ENCODE measurements around the gene HPS1.
A peak's percentile ranks its signal among the peaks of the same experiment; 100 is the strongest.

The HPS1 gene

DNA sequence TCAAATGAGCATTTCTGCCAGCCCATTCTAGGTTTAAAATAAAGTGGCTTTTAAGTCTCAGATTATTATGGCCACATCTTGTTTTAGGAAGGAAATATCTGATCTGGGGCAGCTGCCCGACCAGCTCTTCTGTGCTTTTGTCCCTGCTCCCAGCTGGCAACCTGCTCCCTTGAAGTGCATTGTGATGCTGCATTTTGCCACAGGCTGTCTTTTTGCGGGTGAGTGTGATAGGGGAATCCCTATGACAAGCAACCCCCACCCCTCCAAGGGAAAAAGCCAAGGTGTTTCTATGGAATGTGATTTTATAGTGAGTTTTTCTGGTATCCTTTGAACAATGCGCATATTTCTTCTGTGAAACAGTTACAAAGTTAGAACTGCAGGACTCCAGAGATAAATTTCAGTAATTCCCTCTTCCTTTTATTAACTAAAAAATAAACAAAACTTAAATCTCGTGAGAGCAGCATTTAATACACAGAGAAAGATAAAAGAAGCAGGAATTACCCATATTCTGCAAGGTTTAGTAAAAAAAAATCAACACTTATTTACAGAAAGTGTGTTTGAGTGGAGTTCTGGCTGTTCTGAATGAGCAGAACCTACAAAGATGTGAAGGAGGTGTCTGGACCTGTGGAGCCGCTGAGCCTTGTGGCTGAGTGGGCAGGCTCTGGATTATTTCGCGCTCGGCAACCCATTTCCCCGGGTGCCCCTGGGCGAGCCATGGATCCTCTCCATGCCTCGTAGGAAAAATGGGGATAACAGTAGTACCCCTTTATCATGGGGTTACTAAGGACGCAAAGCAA, 10.1 kb upstream of the HPS1 start:
- Mint-ChIP-seq H3K9me3 (no peaks in the 10 kb centered on the region), H3K4me3 (no peak overlapping the region), H3K4me1 (no peaks in the 10 kb centered on the region), H3K36me3 (no peaks in the 10 kb centered on the region), H3K27ac (no peak overlapping the region), H3K27me3 (peaks cover 24% of the 10 kb centered on the region)
- CTCF ChIA-PET: no interaction called here
- no peak for DNase-seq

DNA sequence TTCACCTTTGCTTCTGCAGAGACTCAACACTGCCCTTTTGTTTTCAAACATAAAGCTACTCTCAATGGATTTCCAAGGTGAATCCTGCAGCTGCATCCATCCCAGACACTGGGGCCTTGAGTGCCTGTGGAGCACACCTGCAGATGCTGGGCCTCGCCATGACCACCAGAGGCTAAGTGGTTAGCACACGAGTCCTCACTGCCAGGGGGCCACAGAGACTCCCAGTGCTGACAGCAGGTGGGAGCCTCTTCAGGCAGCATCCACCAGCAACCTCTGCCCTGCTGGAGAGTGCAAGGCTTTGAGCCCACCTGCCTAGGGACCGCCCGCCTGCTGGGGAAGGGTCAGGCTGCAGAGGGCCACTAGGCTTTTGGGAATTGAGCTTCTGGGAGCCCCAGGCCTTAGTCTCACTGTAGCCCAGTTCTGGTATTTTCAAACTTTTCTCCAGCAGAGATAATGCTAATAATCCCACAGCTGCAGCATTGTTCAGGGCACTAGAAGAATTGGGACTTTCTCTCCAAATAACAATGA, 9.4 kb upstream of the HPS1 start:
- CTCF ChIA-PET: no interaction called here
- Mint-ChIP-seq H3K27ac (no peak overlapping the region), H3K9me3 (no peaks in the 10 kb centered on the region), H3K4me1 (no peaks in the 10 kb centered on the region), H3K27me3 (peaks cover 25% of the 10 kb centered on the region), H3K4me3 (no peak overlapping the region), H3K36me3 (no peaks in the 10 kb centered on the region)
- no peak for DNase-seq

DNA sequence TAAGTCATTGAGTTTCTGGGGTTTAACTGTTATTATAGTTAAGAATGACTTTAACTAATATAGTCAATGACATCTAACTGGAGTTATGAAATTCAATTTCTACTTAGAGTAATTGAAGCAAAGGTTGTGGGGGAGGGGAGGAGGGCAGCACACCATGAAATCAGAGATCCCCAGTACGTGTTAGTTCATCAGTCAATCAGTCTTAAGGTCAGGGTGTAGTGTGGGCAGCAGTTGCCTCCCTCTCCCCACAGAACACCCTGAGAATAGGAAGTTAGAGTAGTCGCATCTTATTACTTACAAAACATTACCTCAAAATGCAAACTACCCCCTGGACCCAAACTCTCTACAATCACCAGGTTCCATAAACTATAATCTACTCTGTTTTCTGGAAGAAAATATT, 7.0 kb upstream of the HPS1 start:
- Mint-ChIP-seq H3K27me3 (peaks cover 39% of the 10 kb centered on the region), H3K9me3 (no peaks in the 10 kb centered on the region), H3K4me1 (peaks cover 1% of the 10 kb centered on the region), H3K4me3 (no peak overlapping the region), H3K36me3 (no peaks in the 10 kb centered on the region), H3K27ac (no peak overlapping the region)
- CTCF ChIA-PET: no interaction called here
- no peak for DNase-seq

DNA sequence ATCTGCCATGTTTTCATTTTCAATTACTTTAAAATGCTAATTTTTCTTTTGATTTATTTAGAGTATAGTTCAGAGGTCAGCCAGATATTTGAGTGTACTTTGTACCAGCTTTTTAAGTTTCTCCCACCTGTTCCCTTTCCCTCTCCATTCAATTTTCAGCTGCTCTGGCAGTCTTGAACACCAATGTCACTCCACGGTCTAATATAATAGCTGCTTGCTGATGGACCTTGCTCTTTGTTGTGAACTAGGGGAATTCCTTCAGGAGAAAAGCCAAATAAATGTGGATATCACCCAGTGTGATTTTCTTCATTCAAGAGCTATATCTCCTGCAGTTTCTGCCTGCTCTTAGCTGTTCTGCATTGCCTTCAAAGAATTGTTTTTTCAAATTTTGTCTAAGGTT, 3.9 kb upstream of the HPS1 start:
- Mint-ChIP-seq H3K4me3 (no peak overlapping the region), H3K36me3 (no peaks in the 10 kb centered on the region), H3K27ac (no peak overlapping the region), H3K9me3 (no peaks in the 10 kb centered on the region), H3K4me1 (peaks cover 12% of the 10 kb centered on the region), H3K27me3 (peaks cover 27% of the 10 kb centered on the region)
- no peak for DNase-seq
- CTCF ChIA-PET: no interaction called here

DNA sequence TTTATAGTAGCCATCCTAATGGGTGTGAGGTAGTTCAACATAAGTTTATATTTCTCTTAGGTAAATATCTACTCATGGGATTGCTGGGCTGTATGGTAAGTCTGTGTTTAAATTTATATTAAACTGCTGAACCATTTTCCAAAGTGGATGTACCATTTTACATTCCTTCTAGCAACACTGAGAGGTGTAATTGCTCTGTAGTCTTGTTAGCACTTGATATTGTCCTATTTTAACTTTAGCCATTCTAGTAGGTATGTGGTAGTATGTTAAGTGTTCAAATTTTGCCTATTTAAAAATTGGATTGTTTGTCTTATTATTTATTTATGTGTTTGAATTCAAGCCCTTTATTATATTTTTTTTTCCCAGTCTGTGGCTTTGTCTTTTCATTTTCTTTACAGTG, 2.6 kb upstream of the HPS1 start:
- no peak overlapping the region for H3K27ac Mint-ChIP-seq
- CTCF ChIA-PET: no interaction called here
- H3K27me3 Mint-ChIP-seq: peaks cover 25% of the 10 kb centered on the region
- H3K36me3 Mint-ChIP-seq: peaks cover 9% of the 10 kb centered on the region
- no peak overlapping the region for H3K4me3 Mint-ChIP-seq
- DNase-seq: no peak
- no peaks in the 10 kb centered on the region for H3K9me3 Mint-ChIP-seq
- peaks cover 25% of the 10 kb centered on the region for H3K4me1 Mint-ChIP-seq

DNA sequence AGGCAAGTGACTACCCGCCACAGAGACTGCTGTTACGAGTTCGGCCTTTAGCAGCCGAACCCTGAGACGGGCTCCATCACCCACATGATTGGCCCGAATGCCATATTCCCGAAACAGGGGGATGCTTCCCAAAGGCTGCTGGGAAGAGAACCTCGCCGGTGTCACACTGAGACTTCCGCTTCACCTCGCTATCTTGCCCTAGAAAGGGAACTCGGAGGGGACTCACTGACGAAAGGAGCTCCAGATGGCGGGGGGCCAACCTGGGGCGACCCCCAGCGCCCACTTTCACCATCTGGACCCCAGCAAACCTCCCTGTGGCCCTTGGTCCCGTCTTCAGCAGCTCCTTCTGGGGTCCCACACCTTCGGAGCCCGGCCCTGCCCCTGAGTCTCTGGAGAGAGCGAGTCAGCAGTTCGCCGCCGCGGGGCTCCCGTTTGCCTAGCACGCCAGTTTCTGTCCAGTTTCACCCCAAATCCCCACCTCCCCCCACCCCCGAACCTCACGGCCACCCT, 529 bp downstream of the HPS1 start:
- H3K27me3 Mint-ChIP-seq: peaks cover 19% of the 10 kb centered on the region

DNA sequence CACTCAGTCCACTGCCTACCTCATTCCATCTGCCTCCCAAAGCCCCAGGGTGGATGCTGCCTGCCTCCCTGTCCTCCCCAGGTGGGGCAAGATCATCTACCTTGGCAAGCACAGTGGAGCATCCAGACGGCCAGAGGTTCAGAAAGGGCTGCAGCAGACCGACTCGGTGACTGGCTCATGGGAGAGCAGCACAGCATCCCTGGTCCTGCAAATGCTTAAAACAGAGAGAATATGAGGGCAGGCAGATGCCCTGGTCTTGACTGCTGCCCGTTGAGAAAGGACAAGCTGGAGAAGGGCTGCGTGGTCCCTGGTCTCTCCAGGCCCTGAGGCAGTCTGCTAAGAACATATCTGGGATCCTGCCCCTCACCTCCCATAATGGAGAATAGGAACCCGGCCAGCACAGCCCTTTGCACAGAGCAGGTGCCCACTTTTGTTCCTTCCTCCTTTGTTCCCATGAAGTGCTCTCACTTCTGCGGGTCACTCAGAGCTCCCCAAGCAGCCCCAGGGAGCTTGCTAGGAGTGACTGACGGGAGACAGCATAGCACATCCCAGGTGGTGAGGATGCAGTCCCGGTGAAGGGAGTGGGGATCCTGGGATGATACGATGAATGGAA, 1.4 kb downstream of the HPS1 start:
- H3K9me3 Mint-ChIP-seq: no peaks in the 10 kb centered on the region
- peak overlapping the region; percentile 33 for H3K27ac Mint-ChIP-seq
- peaks cover 13% of the 10 kb centered on the region for H3K27me3 Mint-ChIP-seq
- H3K4me1 Mint-ChIP-seq: peaks cover 42% of the 10 kb centered on the region
- CTCF ChIA-PET: interaction anchor here (1.8 kb wide), 1 partner anchor 20 kb away, joined by 4 read pairs; no protein-coding TSS in a partner anchor
- peak overlapping the region; percentile 93 for H3K4me3 Mint-ChIP-seq
- DNase-seq: no peak
- H3K36me3 Mint-ChIP-seq: peaks cover 33% of the 10 kb centered on the region

More for the DNA sequence above, 529 bp downstream of the HPS1 start:
- DNase-seq: peak; percentile 43
- peak overlapping the region; percentile 93 for H3K4me3 Mint-ChIP-seq
- H3K9me3 Mint-ChIP-seq: no peaks in the 10 kb centered on the region
- H3K36me3 Mint-ChIP-seq: peaks cover 29% of the 10 kb centered on the region
- peak overlapping the region; percentile 89 for H3K27ac Mint-ChIP-seq
- CTCF ChIA-PET: interaction anchor here (1.8 kb wide), 1 partner anchor 21 kb away, joined by 4 read pairs; no protein-coding TSS in a partner anchor
- peaks cover 42% of the 10 kb centered on the region for H3K4me1 Mint-ChIP-seq

DNA sequence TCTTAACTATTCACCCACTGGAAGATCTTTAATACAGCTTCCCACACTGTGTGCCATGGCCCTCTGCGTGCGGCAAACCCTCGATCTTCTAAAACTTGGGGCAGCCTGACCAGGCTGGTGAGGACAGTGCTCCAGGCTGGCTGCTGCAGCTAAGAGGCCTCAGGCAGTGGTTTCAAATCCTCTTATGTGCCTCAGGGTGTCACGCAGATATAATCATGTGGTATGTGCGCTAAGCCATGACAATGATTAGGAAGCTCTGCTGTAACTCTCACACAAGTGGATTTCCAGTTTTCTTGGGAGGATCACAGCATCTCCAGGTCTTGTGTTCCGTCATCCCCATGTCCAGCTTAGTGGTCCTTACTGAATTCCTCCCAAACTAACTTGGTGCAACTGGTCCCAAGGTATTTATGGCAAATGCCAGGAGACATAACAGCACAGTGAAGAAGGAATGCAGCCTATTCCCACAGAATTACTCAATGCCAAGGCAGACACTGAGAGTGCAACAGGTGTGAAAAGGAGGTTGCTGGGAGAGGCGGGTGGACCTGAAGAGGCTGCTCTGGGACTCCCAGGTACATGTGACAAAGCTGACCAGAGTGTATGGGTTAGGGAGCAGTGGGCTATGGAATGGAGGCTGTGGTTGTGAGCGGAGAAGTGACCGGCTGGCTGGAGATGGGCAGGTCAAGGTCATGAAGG, 2.3 kb downstream of the HPS1 start:
- CTCF ChIA-PET: no interaction called here
- H3K27ac Mint-ChIP-seq: peak overlapping the region; percentile 63
- peak overlapping the region; percentile 93 for H3K4me3 Mint-ChIP-seq
- peaks cover 42% of the 10 kb centered on the region for H3K4me1 Mint-ChIP-seq
- H3K27me3 Mint-ChIP-seq: peaks cover 4% of the 10 kb centered on the region
- H3K9me3 Mint-ChIP-seq: no peaks in the 10 kb centered on the region
- H3K36me3 Mint-ChIP-seq: peaks cover 41% of the 10 kb centered on the region
- no peak for DNase-seq

DNA sequence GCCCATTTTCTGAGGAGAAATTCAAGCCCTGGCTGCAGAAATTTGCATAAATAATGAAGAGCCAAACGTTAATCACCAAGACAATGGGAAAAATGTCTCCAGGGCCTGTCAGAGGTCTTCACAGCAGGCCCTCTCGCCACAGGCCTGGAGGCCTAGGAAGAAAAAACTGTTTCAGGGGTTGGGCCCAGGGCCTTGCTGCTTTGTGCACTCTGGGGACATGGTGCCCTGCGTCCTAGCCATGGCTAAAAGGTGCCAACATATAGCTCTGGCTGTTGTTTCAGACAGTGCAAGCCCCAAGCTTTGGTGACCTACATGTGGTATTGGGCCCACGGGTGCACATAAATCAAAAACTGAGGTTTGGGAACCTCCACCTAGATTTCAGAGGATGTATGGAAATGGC, 8.0 kb downstream of the HPS1 start:
- Mint-ChIP-seq H3K27ac (no peak overlapping the region), H3K4me3 (no peak overlapping the region), H3K36me3 (peaks cover 72% of the 10 kb centered on the region), H3K9me3 (no peaks in the 10 kb centered on the region), H3K27me3 (no peaks in the 10 kb centered on the region), H3K4me1 (peaks cover 13% of the 10 kb centered on the region)
- CTCF ChIA-PET: interaction anchor here (1.2 kb wide), 1 partner anchor 12 kb away, joined by 3 read pairs; no protein-coding TSS in a partner anchor
- no peak for DNase-seq

DNA sequence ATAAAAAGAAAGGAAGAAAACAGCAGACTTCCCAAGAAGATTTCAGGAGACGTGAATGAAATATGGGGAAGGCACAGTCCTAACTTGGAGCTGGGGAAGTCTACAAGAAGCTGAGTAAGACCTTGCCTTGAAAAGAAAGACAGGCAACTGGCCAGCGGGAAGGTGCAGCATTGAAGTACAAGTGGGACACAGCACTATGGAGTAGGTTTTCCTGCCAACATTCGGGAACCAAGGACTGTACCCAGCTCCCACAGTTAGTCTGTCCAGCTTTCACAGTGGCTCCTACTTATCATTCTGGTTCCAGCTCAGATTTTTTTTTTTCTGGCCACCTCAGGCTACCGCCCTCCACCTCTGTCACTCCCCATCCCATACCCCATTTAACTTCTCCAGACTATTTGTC, 10.0 kb downstream of the HPS1 start:
- CTCF ChIA-PET: interaction anchor here (3.1 kb wide), 1 partner anchor 11 kb away, joined by 10 read pairs; no protein-coding TSS in a partner anchor
- Mint-ChIP-seq H3K9me3 (peaks cover 3% of the 10 kb centered on the region), H3K36me3 (peaks cover 77% of the 10 kb centered on the region), H3K4me1 (peaks cover 3% of the 10 kb centered on the region), H3K27ac (no peak overlapping the region), H3K4me3 (no peak overlapping the region), H3K27me3 (no peaks in the 10 kb centered on the region)
- no peak for DNase-seq

DNA sequence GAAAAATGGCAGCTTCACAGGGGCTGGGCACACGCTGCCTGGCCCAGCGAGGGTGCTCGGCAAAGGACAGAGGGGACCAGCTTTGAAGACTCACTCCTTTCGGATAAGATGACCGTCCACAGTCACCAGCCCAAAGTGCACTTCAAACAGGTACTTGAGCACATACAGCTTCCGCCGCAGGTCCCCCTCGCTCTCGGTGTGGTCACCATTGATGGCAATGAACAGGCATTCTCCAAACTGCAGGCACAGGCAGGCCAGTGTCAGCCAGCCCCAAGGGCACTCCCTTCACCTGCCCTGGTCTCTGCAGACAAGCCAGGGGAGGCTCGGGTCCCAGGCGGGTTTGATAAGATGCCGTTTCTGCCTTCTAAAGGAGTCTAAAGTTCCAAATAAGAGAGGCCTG, 11.6 kb downstream of the HPS1 start:
- Mint-ChIP-seq H3K27me3 (no peaks in the 10 kb centered on the region), H3K27ac (no peak overlapping the region), H3K9me3 (peaks cover 3% of the 10 kb centered on the region), H3K4me3 (no peak overlapping the region), H3K36me3 (peaks cover 81% of the 10 kb centered on the region), H3K4me1 (no peaks in the 10 kb centered on the region)
- DNase-seq: no peak
- CTCF ChIA-PET: interaction anchor here (3.1 kb wide), 1 partner anchor 10 kb away, joined by 10 read pairs; no protein-coding TSS in a partner anchor

DNA sequence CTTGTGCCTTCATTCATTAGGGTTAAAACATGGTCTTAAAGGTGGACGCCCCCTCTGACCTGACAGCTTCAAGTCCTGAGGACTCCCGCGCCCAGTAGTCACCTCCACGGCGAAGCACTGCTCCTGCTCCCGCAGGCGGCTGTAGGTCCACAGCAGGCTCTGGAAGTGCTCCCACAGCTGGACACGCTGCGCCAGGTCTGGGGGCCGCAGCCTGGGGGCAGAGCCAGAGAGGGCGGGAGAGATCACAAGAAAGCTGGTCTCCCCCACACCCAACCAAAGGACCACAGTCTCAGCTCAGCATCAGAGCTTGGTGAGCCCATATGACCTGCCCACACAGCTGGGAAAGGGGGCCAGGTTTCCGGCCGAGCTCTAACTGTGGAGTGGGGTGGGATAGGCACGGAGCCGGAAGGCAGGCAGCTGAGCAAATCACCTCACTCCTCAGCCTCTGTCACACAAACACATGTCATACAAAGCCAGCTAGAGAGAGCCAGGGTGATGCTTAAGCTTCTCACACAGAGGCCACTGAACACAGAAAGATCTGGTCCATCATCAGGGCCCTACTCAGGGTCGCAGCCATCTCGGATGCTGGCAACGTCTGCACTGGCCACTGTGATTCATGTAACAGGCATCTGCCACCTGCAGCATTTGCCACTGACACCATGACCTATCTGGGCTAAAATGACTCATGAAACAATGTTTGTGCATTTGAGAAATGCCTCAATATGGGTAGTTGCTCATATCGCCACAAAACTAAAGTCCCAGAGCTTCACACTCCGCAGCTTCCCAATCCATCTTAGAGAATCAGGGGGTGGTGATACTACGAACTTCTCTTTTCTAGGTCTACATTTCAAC, 12.6 kb downstream of the HPS1 start:
- Mint-ChIP-seq H3K9me3 (peaks cover 3% of the 10 kb centered on the region), H3K36me3 (peaks cover 73% of the 10 kb centered on the region), H3K4me3 (no peak overlapping the region), H3K27me3 (no peaks in the 10 kb centered on the region), H3K27ac (no peak overlapping the region), H3K4me1 (no peaks in the 10 kb centered on the region)
- CTCF ChIA-PET: interaction anchor here (3.1 kb wide), 1 partner anchor 9 kb away, joined by 10 read pairs; no protein-coding TSS in a partner anchor
- DNase-seq: no peak

DNA sequence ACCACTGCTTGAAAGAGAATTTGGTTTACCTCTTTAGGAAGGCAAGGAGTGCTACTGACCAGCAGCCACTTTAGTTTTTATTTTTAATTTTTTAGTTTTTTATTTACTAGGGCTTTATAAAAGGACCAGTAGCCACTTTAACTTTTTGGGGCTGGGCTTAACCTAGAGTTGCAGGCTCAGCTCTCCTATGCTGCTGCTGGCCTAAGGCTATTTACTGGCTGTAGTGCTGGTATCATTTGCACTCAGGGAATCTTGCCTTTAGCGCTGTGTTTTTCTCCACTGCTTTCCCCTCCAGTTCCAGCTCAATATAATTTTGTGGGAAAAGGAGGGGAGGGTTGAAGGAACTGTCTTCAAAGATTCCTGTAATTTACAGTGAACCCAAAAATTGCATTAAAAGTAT, 13.4 kb downstream of the HPS1 start:
- H3K36me3 Mint-ChIP-seq: peaks cover 68% of the 10 kb centered on the region
- CTCF ChIA-PET: no interaction called here
- no peaks in the 10 kb centered on the region for H3K4me1 Mint-ChIP-seq
- H3K4me3 Mint-ChIP-seq: no peak overlapping the region
- H3K9me3 Mint-ChIP-seq: peaks cover 3% of the 10 kb centered on the region
- no peak for DNase-seq
- no peak overlapping the region for H3K27ac Mint-ChIP-seq
- H3K27me3 Mint-ChIP-seq: no peaks in the 10 kb centered on the region
